Measurements from ENCODE around the gene HMCN2. TPM values are rescaled to one million over a fixed set of nuclear protein-coding genes. Genes with fewer than 3 reads are reported as not detected.

HMCN2 gene
- total and polyA plus RNA-seq, 2 experiments from 2014 or later = 0.50 to 0.54 TPM

DNA sequence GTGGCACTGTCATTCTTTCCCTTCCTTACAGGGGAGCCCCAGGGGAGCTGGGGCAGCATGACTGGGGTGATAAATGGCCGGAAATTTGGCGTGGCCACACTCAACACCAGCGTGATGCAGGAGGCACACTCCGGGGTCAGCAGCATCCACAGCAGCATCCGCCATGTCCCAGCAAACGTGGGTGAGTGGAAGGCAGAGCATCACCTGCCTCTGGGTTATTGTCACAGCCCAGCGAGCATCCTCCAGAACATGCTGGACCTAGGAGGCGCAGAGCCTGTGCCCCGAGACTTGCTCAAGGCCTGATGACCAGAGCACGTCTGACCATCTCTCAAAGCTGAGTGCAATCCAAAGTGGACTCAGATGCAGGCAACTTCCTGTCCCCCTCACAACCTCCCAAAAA lies 157.0 kb downstream of the HMCN2 start:
- no peaks in the 10 kb centered on the region for H3K27me3 ChIP-seq
- H3K9me2 ChIP-seq (replicated peaks; ENCODE audit: insufficient read depth) = no peaks in the 10 kb centered on the region
- peaks cover 19% of the 10 kb centered on the region for H3K4me1 ChIP-seq (ENCODE audit: insufficient read depth)
- H3K79me2 ChIP-seq = no peaks in the 10 kb centered on the region
- no peaks in the 10 kb centered on the region for H3K9me3 ChIP-seq (ENCODE audit: low read depth)
- no peak overlapping the region for H2AFZ ChIP-seq
- H4K20me1 ChIP-seq (ENCODE audit: insufficient read depth, poor library complexity, severe bottlenecking) = no peaks in the 10 kb centered on the region
- no peak overlapping the region for H3K4me3 ChIP-seq
- H3K36me3 ChIP-seq (replicated peaks; ENCODE audit: insufficient read depth, low read depth) = no peaks in the 10 kb centered on the region
- H3K27ac ChIP-seq = no peak overlapping the region
- TF ChIP-seq EZH2phosphoT487 (IDR thresholded peaks at IDR 0.05; ENCODE audit: low read depth, severe bottlenecking, unreplicated experiment) (no peak), EZH2 (IDR thresholded peaks at IDR 0.05; ENCODE audit: borderline replicate concordance) (no peak)
- TF ChIP-seq, protein P1, sequence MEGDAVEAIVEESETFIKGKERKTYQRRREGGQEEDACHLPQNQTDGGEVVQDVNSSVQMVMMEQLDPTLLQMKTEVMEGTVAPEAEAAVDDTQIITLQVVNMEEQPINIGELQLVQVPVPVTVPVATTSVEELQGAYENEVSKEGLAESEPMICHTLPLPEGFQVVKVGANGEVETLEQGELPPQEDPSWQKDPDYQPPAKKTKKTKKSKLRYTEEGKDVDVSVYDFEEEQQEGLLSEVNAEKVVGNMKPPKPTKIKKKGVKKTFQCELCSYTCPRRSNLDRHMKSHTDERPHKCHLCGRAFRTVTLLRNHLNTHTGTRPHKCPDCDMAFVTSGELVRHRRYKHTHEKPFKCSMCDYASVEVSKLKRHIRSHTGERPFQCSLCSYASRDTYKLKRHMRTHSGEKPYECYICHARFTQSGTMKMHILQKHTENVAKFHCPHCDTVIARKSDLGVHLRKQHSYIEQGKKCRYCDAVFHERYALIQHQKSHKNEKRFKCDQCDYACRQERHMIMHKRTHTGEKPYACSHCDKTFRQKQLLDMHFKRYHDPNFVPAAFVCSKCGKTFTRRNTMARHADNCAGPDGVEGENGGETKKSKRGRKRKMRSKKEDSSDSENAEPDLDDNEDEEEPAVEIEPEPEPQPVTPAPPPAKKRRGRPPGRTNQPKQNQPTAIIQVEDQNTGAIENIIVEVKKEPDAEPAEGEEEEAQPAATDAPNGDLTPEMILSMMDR (IDR thresholded peaks at IDR 0.05; ENCODE audit: poor library complexity) = no peak
- no peak for DNase-seq (ENCODE audit: low spot score)
- 89% methylated on average over 10 of the region's 10 CpGs for WGBS (ENCODE audit: low lambda C conversion rate, missing lambda C conversion rate)
- H3K4me2 ChIP-seq = no peak overlapping the region

- no peaks in the 10 kb centered on the region for H3K36me3 ChIP-seq (replicated peaks; ENCODE audit: insufficient read depth, low read depth)
- H3K79me2 ChIP-seq = no peaks in the 10 kb centered on the region
- no peaks in the 10 kb centered on the region for H3K9me2 ChIP-seq (replicated peaks; ENCODE audit: insufficient read depth)
- no peaks in the 10 kb centered on the region for H3K9me3 ChIP-seq (ENCODE audit: low read depth)
- WGBS (ENCODE audit: low lambda C conversion rate, missing lambda C conversion rate) = 61% methylated on average over 8 of the region's 8 CpGs
- H3K27ac ChIP-seq = no peak overlapping the region
- no peaks in the 10 kb centered on the region for H3K27me3 ChIP-seq
- peaks cover 19% of the 10 kb centered on the region for H3K4me1 ChIP-seq (ENCODE audit: insufficient read depth)
- H2AFZ ChIP-seq = no peak overlapping the region
- no peak overlapping the region for H3K4me3 ChIP-seq
- DNase-seq (ENCODE audit: low spot score) = peak; percentile 35
- H3K4me2 ChIP-seq = no peak overlapping the region
- TF ChIP-seq EZH2phosphoT487 (IDR thresholded peaks at IDR 0.05; ENCODE audit: low read depth, severe bottlenecking, unreplicated experiment) (no peak), EZH2 (IDR thresholded peaks at IDR 0.05; ENCODE audit: borderline replicate concordance) (no peak)
- TF ChIP-seq, protein P1 (IDR thresholded peaks at IDR 0.05; ENCODE audit: poor library complexity) = no peak
- no peaks in the 10 kb centered on the region for H4K20me1 ChIP-seq (ENCODE audit: insufficient read depth, poor library complexity, severe bottlenecking)
Measured at GRCh38 chr9:130423272-130423671, 157.7 kb downstream of the HMCN2 start.

DNA sequence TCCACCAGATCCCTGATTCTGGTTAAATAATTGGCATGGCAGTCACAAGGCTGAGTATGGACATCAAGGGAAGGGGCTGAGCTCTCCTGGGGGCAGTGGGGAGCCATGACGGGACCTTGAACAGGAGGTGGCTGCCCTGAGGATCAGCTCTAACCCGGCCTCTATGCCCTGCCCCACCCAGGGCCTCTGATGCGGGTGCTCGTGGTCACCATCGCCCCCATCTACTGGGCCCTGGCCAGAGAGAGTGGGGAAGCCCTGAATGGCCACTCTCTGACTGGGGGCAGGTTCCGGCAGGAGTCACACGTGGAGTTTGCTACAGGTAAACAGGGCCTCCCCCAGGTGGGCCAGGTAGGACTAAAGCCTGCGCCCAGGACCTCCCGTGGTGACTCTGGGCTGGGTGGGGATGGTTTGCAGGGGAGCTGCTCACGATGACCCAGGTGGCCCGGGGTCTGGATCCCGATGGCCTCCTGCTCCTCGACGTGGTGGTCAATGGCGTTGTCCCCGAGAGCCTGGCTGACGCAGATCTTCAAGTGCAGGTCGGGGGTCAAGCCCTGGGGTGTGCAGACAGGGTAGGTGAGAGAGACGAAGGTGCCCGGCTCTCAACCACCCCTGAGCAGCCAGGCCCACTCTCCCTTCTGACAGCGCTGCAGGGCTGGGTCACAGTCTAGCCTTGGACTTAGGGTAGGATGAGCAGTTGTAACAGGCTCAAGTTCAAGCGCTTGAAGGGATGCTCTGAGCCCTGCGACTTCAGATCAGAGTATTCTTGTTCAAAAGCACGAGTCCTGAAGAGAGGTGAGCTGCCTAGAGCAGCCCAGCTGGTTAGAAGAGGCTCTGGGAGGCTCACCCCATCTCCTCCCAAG lies 159.3 kb downstream of the HMCN2 start:
- no peaks in the 10 kb centered on the region for H3K9me2 ChIP-seq (replicated peaks; ENCODE audit: insufficient read depth)
- DNase-seq (ENCODE audit: low spot score) = no peak
- no peaks in the 10 kb centered on the region for H3K36me3 ChIP-seq (replicated peaks; ENCODE audit: insufficient read depth, low read depth)
- TF ChIP-seq, protein P1 (IDR thresholded peaks at IDR 0.05; ENCODE audit: poor library complexity) = no peak
- TF ChIP-seq EZH2 (IDR thresholded peaks at IDR 0.05; ENCODE audit: borderline replicate concordance) (no peak), EZH2phosphoT487 (IDR thresholded peaks at IDR 0.05; ENCODE audit: low read depth, severe bottlenecking, unreplicated experiment) (no peak)
- no peaks in the 10 kb centered on the region for H3K9me3 ChIP-seq (ENCODE audit: low read depth)
- peaks cover 19% of the 10 kb centered on the region for H3K4me1 ChIP-seq (ENCODE audit: insufficient read depth)
- no peaks in the 10 kb centered on the region for H3K27me3 ChIP-seq
- H2AFZ ChIP-seq = no peak overlapping the region
- no peaks in the 10 kb centered on the region for H3K79me2 ChIP-seq
- H4K20me1 ChIP-seq (ENCODE audit: insufficient read depth, poor library complexity, severe bottlenecking) = no peaks in the 10 kb centered on the region
- H3K4me2 ChIP-seq = no peak overlapping the region
- no peak overlapping the region for H3K4me3 ChIP-seq
- no peak overlapping the region for H3K27ac ChIP-seq
- WGBS (ENCODE audit: low lambda C conversion rate, missing lambda C conversion rate) = 91% methylated on average over 24 of the region's 24 CpGs

Data from hepatocyte (in vitro differentiated cells).